ENCODE data around the gene RAB9A.

DNA sequence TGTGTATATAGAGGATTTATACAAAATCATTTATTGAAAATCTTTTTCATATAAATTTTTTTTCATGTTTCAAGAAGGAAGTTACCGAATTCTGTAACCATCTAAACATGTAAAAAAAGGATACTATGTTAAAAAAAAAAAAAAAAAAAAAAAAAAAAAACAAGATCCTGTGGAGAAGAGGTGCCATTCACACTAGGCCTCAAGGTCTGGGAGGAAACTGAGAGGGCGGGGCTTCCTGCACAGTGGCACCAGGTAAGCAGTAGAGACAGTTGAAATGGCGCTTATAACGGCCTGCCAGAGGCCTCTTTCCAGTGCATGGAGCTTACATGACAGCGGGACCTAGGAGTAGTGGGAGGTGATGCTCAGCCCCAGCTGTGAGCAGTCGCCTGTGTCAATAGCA, 28.0 kb downstream of the RAB9A start:
- TF ChIP-seq POLR2A (IDR thresholded peaks at IDR 0.05; ENCODE audit: low read length) = no peak
- TF ChIP-seq GATA1 (IDR thresholded peaks at IDR 0.05; ENCODE audit: low read depth, low read length) = no peak

Measured in erythroblast (primary cell).